Mesenchymal stem cell (in vitro differentiated cells and primary cell): ENCODE data around the gene ARPC2.

Source experiments
- DNase-seq: peaks from one replicate; pipeline ENCODE4 v3.0.0-alpha.2; 2013
- H2AFZ ChIP-seq: one replicate; pipeline ENCODE4 v1.6.1; 2013; ENCODE audit warnings: low read depth, mild to moderate bottlenecking, control low read depth, inconsistent platforms, low read length, moderate library complexity
- H2AK5ac ChIP-seq: 2 replicates; pipeline ENCODE4 v1.6.1; 2013; ENCODE audit warnings: low read length, moderate library complexity, mild to moderate bottlenecking, inconsistent platforms; ENCODE audit not compliant: severe bottlenecking
- H2BK120ac ChIP-seq: one replicate; pipeline ENCODE4 v1.6.1; 2013; ENCODE audit warnings: low read depth, mild to moderate bottlenecking, inconsistent platforms, low read length, moderate library complexity
- H2BK12ac ChIP-seq, 2 experiments: one replicate each; pipeline ENCODE4 v1.6.1; 2013; ENCODE audit warnings: inconsistent platforms in 2 of 2, low read length in 2 of 2, mild to moderate bottlenecking in 2 of 2, moderate library complexity in 2 of 2, control low read depth in 1 of 2
- H2BK15ac ChIP-seq: one replicate; pipeline ENCODE4 v1.6.1; 2013; ENCODE audit warnings: mild to moderate bottlenecking, low read depth, inconsistent platforms; ENCODE audit not compliant: poor library complexity, severe bottlenecking
- H2BK5ac ChIP-seq: 2 replicates; pipeline ENCODE4 v1.6.1; 2013; ENCODE audit warnings: low read depth, mild to moderate bottlenecking, low read length, control low read depth, inconsistent platforms; ENCODE audit not compliant: poor library complexity, severe bottlenecking
- H3K14ac ChIP-seq, 2 experiments: one replicate each; pipeline ENCODE4 v1.6.1; 2013; ENCODE audit warnings: inconsistent platforms in 2 of 2, low read length in 2 of 2, control low read depth in 1 of 2, mild to moderate bottlenecking in 1 of 2, moderate library complexity in 1 of 2
- H3K18ac ChIP-seq, 2 experiments: one replicate each; pipeline ENCODE4 v1.6.1; 2013; ENCODE audit warnings: inconsistent platforms in 2 of 2, low read length in 2 of 2, control low read depth in 1 of 2, low read depth in 1 of 2, mild to moderate bottlenecking in 1 of 2
- H3K23ac ChIP-seq, 2 experiments: one replicate each; pipeline ENCODE4 v1.6.1; 2013; ENCODE audit warnings: inconsistent platforms in 2 of 2, low read length in 2 of 2, mild to moderate bottlenecking in 2 of 2, moderate library complexity in 2 of 2, control low read depth in 1 of 2
- H3K27ac ChIP-seq: 2 replicates; pipeline ENCODE4 v1.5.1; 2013; ENCODE audit warnings: mild to moderate bottlenecking, moderate library complexity, low read length, control low read depth, inconsistent platforms; ENCODE audit not compliant: poor library complexity, severe bottlenecking
- H3K27me3 ChIP-seq, 2 experiments: 2 replicates each; pipeline versions ENCODE4 v1.6.1 to v1.7.0; 2013; ENCODE audit warnings: low read length in 2 of 2, mild to moderate bottlenecking in 2 of 2, moderate library complexity in 2 of 2, control low read depth in 1 of 2, inconsistent platforms in 1 of 2; ENCODE audit not compliant: control insufficient read depth in 1 of 2, insufficient read depth in 1 of 2
- H3K36me3 ChIP-seq, 2 experiments: 2 replicates each; pipeline versions ENCODE4 v1.6.1 to v1.7.0; 2013; ENCODE audit warnings: low read length in 2 of 2, control low read depth in 1 of 2, inconsistent platforms in 1 of 2, low read depth in 1 of 2, mild to moderate bottlenecking in 1 of 2; ENCODE audit not compliant: insufficient read depth in 2 of 2, control insufficient read depth in 1 of 2
- H3K4ac ChIP-seq, 2 experiments: one replicate each; pipeline ENCODE4 v1.6.1; 2013; ENCODE audit warnings: inconsistent platforms in 2 of 2, low read length in 2 of 2, mild to moderate bottlenecking in 2 of 2, moderate library complexity in 2 of 2, control low read depth in 1 of 2, low read depth in 1 of 2
- H3K4me1 ChIP-seq: 2 replicates; pipeline ENCODE4 v1.6.1; 2013; ENCODE audit warnings: low read depth, low read length, control low read depth; ENCODE audit not compliant: control insufficient read depth, insufficient read depth
- H3K4me2 ChIP-seq: 2 replicates; pipeline ENCODE4 v1.6.1; 2013; ENCODE audit warnings: low read length, mild to moderate bottlenecking, inconsistent platforms; ENCODE audit not compliant: poor library complexity, severe bottlenecking
- H3K4me3 ChIP-seq, 2 experiments: 2 replicates each; pipeline versions ENCODE4 v1.5.1 to v1.7.0; 2013; ENCODE audit warnings: low read length in 2 of 2, mild to moderate bottlenecking in 2 of 2, control low read depth in 1 of 2, low read depth in 1 of 2; ENCODE audit not compliant: insufficient read depth in 1 of 2
- H3K79me1 ChIP-seq: replicated peaks from 2 replicates; pipeline ENCODE4 v1.6.1; 2013; ENCODE audit warnings: mild to moderate bottlenecking, control low read depth, low read length, inconsistent platforms; ENCODE audit not compliant: poor library complexity, severe bottlenecking
- H3K9ac ChIP-seq: 2 replicates; pipeline ENCODE4 v1.7.0; 2013; ENCODE audit warnings: mild to moderate bottlenecking, low read length, moderate library complexity
- H3K9me3 ChIP-seq: 2 replicates; pipeline ENCODE4 v1.7.0; 2013; ENCODE audit warnings: mild to moderate bottlenecking, low read length; ENCODE audit not compliant: control insufficient read depth
- H4K8ac ChIP-seq: one replicate; pipeline ENCODE4 v1.6.1; 2013; ENCODE audit warnings: inconsistent platforms, mild to moderate bottlenecking, low read length, moderate library complexity
- H4K91ac ChIP-seq: one replicate; pipeline ENCODE4 v1.6.1; 2013; ENCODE audit warnings: mild to moderate bottlenecking, low read length, inconsistent platforms
- WGBS: methylation state at CpG from one replicate; pipeline ENCODE4 v1.1.7; 2013; ENCODE audit warnings: mixed read lengths; 5-methylcytosine and 5-hydroxymethylcytosine counted together

ARPC2 gene

GRCh38 chr2:218259099-218259961, 42.3 kb downstream of the ARPC2 start:
- H3K4me1 ChIP-seq: peaks cover 35% of the 10 kb centered on the region
- no peaks in the 10 kb centered on the region for H3K9me3 ChIP-seq
- peak overlapping the region; percentile 44 for H2BK15ac ChIP-seq
- peak overlapping the region; percentile 93 for H4K8ac ChIP-seq
- H2AFZ ChIP-seq: no peak overlapping the region
- H3K4me2 ChIP-seq: no peak overlapping the region
- no peak overlapping the region for H2BK5ac ChIP-seq
- peak overlapping the region; percentile 67 to 97 for H3K18ac ChIP-seq
- H2BK12ac ChIP-seq: peak overlapping the region; percentile 40 to 65
- whole genome bisulfite sequencing: 16% methylated on average over 13 of the region's 15 CpGs
- H3K4ac ChIP-seq: peak overlapping the region; percentile 45 to 68
- peak; percentile 98 for DNase-seq
- H3K27me3 ChIP-seq: no peaks in the 10 kb centered on the region
- peaks cover 43 to 45% of the 10 kb centered on the region in 2 experiments for H3K36me3 ChIP-seq
- H2AK5ac ChIP-seq: peak overlapping the region; percentile 29
- H3K79me1 ChIP-seq: peaks cover 6% of the 10 kb centered on the region
- peak overlapping the region; percentile 80 for H3K9ac ChIP-seq
- H3K14ac ChIP-seq: no peak overlapping the region
- H3K23ac ChIP-seq: no peak overlapping the region
- peak overlapping the region; percentile 22 for H3K27ac ChIP-seq
- peak overlapping the region; percentile 84 for H4K91ac ChIP-seq
- H3K4me3 ChIP-seq: peak overlapping the region in 1 of 2 experiments; percentile 52
- peak overlapping the region; percentile 71 for H2BK120ac ChIP-seq

- H3K27ac ChIP-seq: no peak overlapping the region
Measured at GRCh38 chr2:218260166-218260565, 43.2 kb downstream of the ARPC2 start.

GRCh38 chr2:218260742-218261422, 43.9 kb downstream of the ARPC2 start, which contains the start of gene GPBAR1:
Gene GPBAR1, plus strand, starts transcription at chr2:218261015. Its CDS starts 1,710 bp downstream, at chr2:218262725.
- Histone ChIP-seq H3K27me3 (no peaks in the 10 kb centered on the region), H3K9me3 (no peaks in the 10 kb centered on the region), H3K4me1 (peaks cover 35% of the 10 kb centered on the region), H3K9ac (peak within 1 kb of the TSS; percentile 80), H2BK120ac (peak within 1 kb of the TSS; percentile 74), H4K91ac (peak within 1 kb of the TSS; percentile 95), H2AK5ac (peak within 1 kb of the TSS; percentile 55), H3K4me3 (peak within 1 kb of the TSS in 1 of 2 experiments; percentile 52), H3K79me1 (peaks cover 16% of the 10 kb centered on the region), H3K36me3 (peaks cover 43 to 55% of the 10 kb centered on the region in 2 experiments), H2AFZ (no peak within 1 kb of the TSS), H3K27ac (no peak within 1 kb of the TSS), H4K8ac (peak within 1 kb of the TSS; percentile 93), H2BK12ac (peak within 1 kb of the TSS; percentile 94 to 95), H2BK15ac (peak within 1 kb of the TSS; percentile 62), H3K4ac (peak within 1 kb of the TSS; percentile 52 to 54), H3K4me2 (no peak within 1 kb of the TSS), H3K23ac (peak within 1 kb of the TSS in 1 of 2 experiments; percentile 47), H3K14ac (no peak within 1 kb of the TSS), H2BK5ac (no peak within 1 kb of the TSS), H3K18ac (peak within 1 kb of the TSS; percentile 30 to 90)
- WGBS: 72% methylated on average over 8 of the region's 10 CpGs
- DNase-seq: peak; percentile 37

More at GRCh38 chr2:218260166-218260565, 43.2 kb downstream of the ARPC2 start:
- Histone ChIP-seq H4K8ac (peak overlapping the region; percentile 93), H2BK5ac (no peak overlapping the region), H3K4me3 (no peak overlapping the region), H2AK5ac (peak overlapping the region; percentile 55), H3K18ac (peak overlapping the region; percentile 22 to 90), H3K36me3 (peaks cover 43 to 48% of the 10 kb centered on the region in 2 experiments), H3K4me2 (no peak overlapping the region), H3K9me3 (no peaks in the 10 kb centered on the region), H2AFZ (no peak overlapping the region), H3K9ac (peak overlapping the region; percentile 80), H3K79me1 (peaks cover 9% of the 10 kb centered on the region), H2BK12ac (peak overlapping the region; percentile 94 to 95), H3K14ac (no peak overlapping the region), H3K27me3 (no peaks in the 10 kb centered on the region), H4K91ac (peak overlapping the region; percentile 25), H2BK15ac (no peak overlapping the region), H3K23ac (no peak overlapping the region), H3K4ac (peak overlapping the region; percentile 10 to 54), H2BK120ac (peak overlapping the region; percentile 74), H3K4me1 (peaks cover 35% of the 10 kb centered on the region)
- WGBS: 99% methylated on average over 5 of the region's 5 CpGs
- no peak for DNase-seq
